Measurements from ENCODE around the gene C14orf132. TPM values are rescaled to one million over a fixed set of nuclear protein-coding genes. Genes with fewer than 3 reads are reported as not detected.

C14orf132 gene
- total RNA-seq, 6 donors from 2014 or later: 36.7 to 64.6 (median 59.6) TPM

DNA sequence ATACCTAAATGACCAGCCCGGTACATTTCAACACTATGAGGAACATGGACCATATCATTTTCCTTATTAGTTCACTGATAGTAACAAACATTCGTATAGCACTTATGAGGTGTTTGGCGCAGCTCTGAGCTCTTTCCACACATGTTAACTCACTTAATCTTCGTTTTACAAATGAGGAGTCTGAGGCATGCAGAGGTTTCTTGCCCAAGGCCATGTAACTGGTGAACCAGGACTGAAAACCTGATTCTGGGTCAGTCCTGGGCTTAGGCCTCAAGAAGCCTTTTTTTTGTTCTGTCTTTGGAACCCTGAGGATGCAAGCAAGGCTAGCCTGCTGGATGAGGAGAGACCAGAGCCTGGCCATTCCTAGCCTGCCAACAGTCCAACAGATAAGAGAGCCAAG is 55.0 kb downstream of the C14orf132 start:
- Histone ChIP-seq H3K9me3 (no peaks in the 10 kb centered on the region), H3K4me1 (peaks cover 4 to 31% (median 13%) of the 10 kb centered on the region in 4 donors), H3K27me3 (no peaks in the 10 kb centered on the region), H3K4me3 (no peak overlapping the region), H3K36me3 (peaks cover 0 to 5% (median 2%) of the 10 kb centered on the region in 4 donors), H3K27ac (no peak overlapping the region)
- WGBS, 2 donors: 88 to 98% methylated on average over 4 of the region's 4 CpGs
- TF ChIP-seq POLR2AphosphoS5 (IDR thresholded peaks at IDR 0.05) (no peak), POLR2A (IDR thresholded peaks at IDR 0.05) (no peak), EP300 (IDR thresholded peaks at IDR 0.05) (no peak)
- TF ChIP-seq, protein P1, sequence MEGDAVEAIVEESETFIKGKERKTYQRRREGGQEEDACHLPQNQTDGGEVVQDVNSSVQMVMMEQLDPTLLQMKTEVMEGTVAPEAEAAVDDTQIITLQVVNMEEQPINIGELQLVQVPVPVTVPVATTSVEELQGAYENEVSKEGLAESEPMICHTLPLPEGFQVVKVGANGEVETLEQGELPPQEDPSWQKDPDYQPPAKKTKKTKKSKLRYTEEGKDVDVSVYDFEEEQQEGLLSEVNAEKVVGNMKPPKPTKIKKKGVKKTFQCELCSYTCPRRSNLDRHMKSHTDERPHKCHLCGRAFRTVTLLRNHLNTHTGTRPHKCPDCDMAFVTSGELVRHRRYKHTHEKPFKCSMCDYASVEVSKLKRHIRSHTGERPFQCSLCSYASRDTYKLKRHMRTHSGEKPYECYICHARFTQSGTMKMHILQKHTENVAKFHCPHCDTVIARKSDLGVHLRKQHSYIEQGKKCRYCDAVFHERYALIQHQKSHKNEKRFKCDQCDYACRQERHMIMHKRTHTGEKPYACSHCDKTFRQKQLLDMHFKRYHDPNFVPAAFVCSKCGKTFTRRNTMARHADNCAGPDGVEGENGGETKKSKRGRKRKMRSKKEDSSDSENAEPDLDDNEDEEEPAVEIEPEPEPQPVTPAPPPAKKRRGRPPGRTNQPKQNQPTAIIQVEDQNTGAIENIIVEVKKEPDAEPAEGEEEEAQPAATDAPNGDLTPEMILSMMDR (IDR thresholded peaks at IDR 0.05): no peak
- no peak for ATAC-seq (ENCODE audit: low FRiP score in 2 of 2)
- no peak for DNase-seq

DNA sequence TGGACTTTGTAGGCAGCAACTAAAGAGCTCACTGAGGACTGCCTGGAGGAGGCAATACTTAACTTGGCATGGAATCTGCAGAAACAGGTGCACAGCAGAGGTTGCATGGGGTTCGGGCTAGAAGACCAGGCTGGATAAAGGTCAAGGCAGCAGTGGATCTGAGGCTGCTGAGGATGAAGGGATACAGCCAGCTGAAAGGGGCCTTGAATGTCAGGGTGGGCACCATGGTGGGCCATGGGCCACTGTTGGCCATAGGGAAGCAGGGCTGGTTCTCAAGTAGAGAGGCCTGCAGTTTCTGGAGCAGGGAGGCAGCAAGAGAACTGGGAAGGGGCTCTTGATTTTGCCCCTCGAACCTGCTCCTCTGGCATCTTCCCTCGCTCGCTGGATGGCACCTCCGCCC is 55.5 kb downstream of the C14orf132 start:
- peaks cover 4 to 31% (median 13%) of the 10 kb centered on the region in 4 donors for H3K4me1 ChIP-seq
- ATAC-seq (ENCODE audit: low FRiP score in 2 of 2) (no peak), DNase-seq (no peak)
- 94 to 98% methylated on average over 5 of the region's 5 CpGs for WGBS, 2 donors
- H3K27ac ChIP-seq: no peak overlapping the region
- no peaks in the 10 kb centered on the region for H3K9me3 ChIP-seq
- H3K27me3 ChIP-seq: no peaks in the 10 kb centered on the region
- H3K4me3 ChIP-seq: no peak overlapping the region
- H3K36me3 ChIP-seq: peaks cover 0 to under 1% (median 0%) of the 10 kb centered on the region in 4 donors
- TF ChIP-seq POLR2AphosphoS5 (IDR thresholded peaks at IDR 0.05): no peak
- TF ChIP-seq, protein P1 (IDR thresholded peaks at IDR 0.05): no peak
- no peak for TF ChIP-seq EP300 (IDR thresholded peaks at IDR 0.05)
- TF ChIP-seq POLR2A (IDR thresholded peaks at IDR 0.05): no peak

DNA sequence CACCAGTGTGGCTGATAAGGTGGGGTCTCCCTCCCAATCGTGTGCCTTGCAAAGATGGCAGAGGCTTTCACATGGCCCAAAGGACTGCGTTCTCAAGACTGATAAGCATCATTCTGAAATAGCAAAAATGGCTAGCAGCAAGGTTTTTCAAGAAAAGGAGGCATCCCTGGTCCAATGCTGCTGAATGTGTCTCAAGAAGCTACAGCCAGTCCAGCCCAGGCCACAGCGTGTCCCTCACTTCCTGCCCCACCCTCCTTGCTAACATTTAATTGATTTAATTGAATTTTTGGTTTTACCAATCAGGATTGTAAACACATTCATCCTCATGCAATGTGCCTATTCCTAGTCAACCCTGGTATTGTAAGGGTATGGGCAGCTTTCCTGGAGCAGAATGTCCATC is 55.9 kb downstream of the C14orf132 start:
- peak overlapping the region in 1 of 4 donors; percentile 26 for H3K27ac ChIP-seq
- H3K9me3 ChIP-seq: no peaks in the 10 kb centered on the region
- no peaks in the 10 kb centered on the region for H3K36me3 ChIP-seq

DNA sequence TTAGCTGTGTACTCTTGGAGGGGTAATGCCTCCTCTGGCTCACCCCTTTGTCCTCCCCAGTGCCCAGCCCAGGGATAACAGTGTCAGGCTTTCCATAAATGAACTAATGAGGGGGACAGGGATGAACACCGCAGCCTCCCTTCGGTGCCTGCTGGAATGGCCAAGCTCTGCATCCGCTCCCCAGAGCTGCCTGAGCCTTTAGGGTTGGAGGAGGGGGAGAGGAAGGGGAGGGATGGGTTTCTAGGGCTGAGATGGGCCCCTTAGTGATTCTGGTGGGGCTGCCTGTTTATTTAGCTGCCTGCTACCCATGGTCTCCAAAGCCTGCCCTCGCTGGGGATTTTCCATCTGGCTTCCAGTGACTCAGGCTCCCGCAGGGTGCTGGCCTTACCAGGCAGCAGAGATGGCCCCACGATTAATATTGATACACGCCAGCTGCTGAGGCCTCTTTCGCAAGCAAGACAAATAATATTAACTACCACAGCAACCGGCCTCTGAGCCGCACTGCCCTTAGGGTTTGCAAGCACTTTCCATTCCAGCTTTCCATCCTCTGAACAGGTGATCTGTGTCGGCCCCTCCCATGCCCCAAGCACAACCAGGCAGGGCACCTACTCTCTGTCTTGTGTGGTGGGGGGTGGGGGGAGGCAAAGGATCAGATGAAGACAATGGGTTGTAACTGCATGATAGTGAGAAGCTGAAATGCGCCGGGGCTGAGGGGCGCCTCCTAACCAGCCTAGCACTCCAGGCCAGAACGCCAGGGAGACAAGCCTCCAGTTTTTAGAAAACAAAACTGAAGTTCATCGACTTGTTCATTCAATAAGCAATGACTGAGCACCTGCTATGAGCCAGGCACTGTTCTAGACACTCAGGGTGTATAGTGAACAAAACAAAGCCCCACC is 56.7 kb downstream of the C14orf132 start:
- Histone ChIP-seq H3K4me1 (peaks cover 4 to 28% (median 14%) of the 10 kb centered on the region in 4 donors), H3K36me3 (no peaks in the 10 kb centered on the region), H3K4me3 (no peak overlapping the region), H3K27me3 (no peaks in the 10 kb centered on the region), H3K9me3 (no peaks in the 10 kb centered on the region), H3K27ac (peak overlapping the region in 1 of 4 donors; percentile 26)
- ATAC-seq (ENCODE audit: low FRiP score in 2 of 2) (peak; percentile 11 to 18), DNase-seq (peak in 1 of 2 donors; percentile 57)
- 42 to 56% methylated on average over 10 to 16 of the region's 16 CpGs for WGBS, 2 donors
- TF ChIP-seq POLR2A (IDR thresholded peaks at IDR 0.05): no peak
- no peak for TF ChIP-seq EP300 (IDR thresholded peaks at IDR 0.05)
- peak in 1 of 2 donors; percentile 19 for TF ChIP-seq POLR2AphosphoS5 (IDR thresholded peaks at IDR 0.05)
- TF ChIP-seq, protein P1 (IDR thresholded peaks at IDR 0.05): no peak

More for the DNA sequence above, 55.9 kb downstream of the C14orf132 start:
- H3K4me3 ChIP-seq: no peak overlapping the region
- no peak for TF ChIP-seq POLR2AphosphoS5 (IDR thresholded peaks at IDR 0.05)
- no peaks in the 10 kb centered on the region for H3K27me3 ChIP-seq
- WGBS, 2 donors: 72 to 88% methylated on average over 3 of the region's 3 CpGs
- H3K4me1 ChIP-seq: peaks cover 4 to 30% (median 13%) of the 10 kb centered on the region in 4 donors
- DNase-seq (no peak), ATAC-seq (ENCODE audit: low FRiP score in 2 of 2) (no peak)

DNA sequence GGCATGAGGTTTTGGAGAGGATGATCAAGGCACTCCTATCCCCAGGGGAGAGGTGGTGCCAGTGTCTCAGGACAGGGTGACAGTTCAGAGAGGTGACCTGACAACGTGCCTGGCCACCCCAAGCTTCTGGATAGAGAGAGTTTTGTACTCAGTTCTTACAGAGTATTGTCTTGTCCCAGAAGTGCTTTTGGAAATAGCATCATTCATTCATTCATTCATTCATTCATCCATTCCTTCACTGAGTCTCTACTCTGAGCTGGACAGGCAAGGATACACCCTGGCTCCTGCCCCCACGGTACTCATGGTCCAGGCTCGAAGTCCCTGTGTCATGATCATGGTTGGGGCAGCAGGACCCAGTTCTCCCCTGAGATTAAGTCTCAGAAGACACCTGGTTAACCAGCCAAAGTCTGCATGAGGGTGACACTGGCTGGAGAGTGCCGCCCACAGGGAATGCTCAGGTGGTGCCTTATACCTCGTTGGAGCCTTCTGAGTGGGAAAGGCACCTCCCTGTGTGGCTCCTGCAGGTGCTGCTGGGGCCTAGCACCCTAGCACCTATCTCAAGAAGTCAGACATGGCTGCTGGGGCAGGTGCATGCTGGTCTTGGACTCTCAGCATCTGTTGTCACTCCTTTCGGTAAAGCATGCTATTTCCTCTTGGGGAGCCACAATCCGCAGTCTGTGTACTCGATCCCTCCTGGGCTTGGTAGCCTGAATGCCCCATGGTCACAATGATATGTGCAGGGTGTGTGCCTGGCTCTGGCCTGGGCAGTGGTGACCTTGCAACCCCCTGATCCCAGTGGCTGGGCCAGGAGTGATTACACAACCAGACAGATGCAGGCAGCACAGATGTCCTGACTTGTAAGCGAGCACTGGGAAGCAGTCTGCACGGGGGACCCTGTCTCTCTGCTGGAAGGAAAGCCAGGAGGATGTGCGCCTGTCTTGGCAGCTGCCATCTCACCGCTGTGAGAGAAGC is 57.8 kb downstream of the C14orf132 start:
- Histone ChIP-seq H3K36me3 (no peaks in the 10 kb centered on the region), H3K27me3 (no peaks in the 10 kb centered on the region), H3K4me1 (peaks cover 4 to 25% (median 15%) of the 10 kb centered on the region in 4 donors), H3K9me3 (no peaks in the 10 kb centered on the region), H3K4me3 (no peak overlapping the region), H3K27ac (no peak overlapping the region)
- ATAC-seq (ENCODE audit: low FRiP score in 2 of 2) (no peak), DNase-seq (no peak)
- WGBS, 2 donors: 59 to 75% methylated on average over 4 to 12 of the region's 12 CpGs
- TF ChIP-seq POLR2AphosphoS5 (IDR thresholded peaks at IDR 0.05) (no peak), EP300 (IDR thresholded peaks at IDR 0.05) (no peak)
